HG03135 (cell line): ENCODE measurements around the gene NAV2.

ENCODE experiments used
- ATAC-seq: cut with Tn5 transposase; IDR thresholded peaks from one replicate; pipeline ENCODE4 v1.9.1; 2021; ENCODE audit warnings: mild to moderate bottlenecking, moderate library complexity; ENCODE audit not compliant: unreplicated experiment

The NAV2 gene

GRCh38 chr11:19803506-19803998 lies 90.9 kb downstream of the NAV2 start:
- no peak for ATAC-seq

- no peak for ATAC-seq
Measured at GRCh38 chr11:19805376-19805775, 92.7 kb downstream of the NAV2 start.

GRCh38 chr11:19805827-19806226 lies 93.2 kb downstream of the NAV2 start:
- ATAC-seq = no peak

- no peak for ATAC-seq
Measured at GRCh38 chr11:19806251-19806650, 93.6 kb downstream of the NAV2 start.

- no peak for ATAC-seq
Measured at GRCh38 chr11:19808076-19808911, 95.7 kb downstream of the NAV2 start.

- no peak for ATAC-seq
Measured at GRCh38 chr11:19810852-19811251, 98.2 kb downstream of the NAV2 start.

GRCh38 chr11:19811380-19811779 lies 98.7 kb downstream of the NAV2 start:
- no peak for ATAC-seq

- no peak for ATAC-seq
Measured at GRCh38 chr11:19812096-19812495, 99.5 kb downstream of the NAV2 start.

- ATAC-seq = no peak
Measured at GRCh38 chr11:19812710-19813109, 100.1 kb downstream of the NAV2 start.

- no peak for ATAC-seq
Measured at GRCh38 chr11:19813158-19813879, 100.7 kb downstream of the NAV2 start.

- ATAC-seq = no peak
Measured at GRCh38 chr11:19814421-19814820, 101.8 kb downstream of the NAV2 start.

- ATAC-seq = no peak
Measured at GRCh38 chr11:19816040-19816439, 103.4 kb downstream of the NAV2 start.

GRCh38 chr11:19816817-19817216 lies 104.2 kb downstream of the NAV2 start:
- no peak for ATAC-seq

GRCh38 chr11:19817265-19817851 lies 104.7 kb downstream of the NAV2 start:
- ATAC-seq = no peak

GRCh38 chr11:19817870-19818269 lies 105.2 kb downstream of the NAV2 start:
- ATAC-seq = no peak

- no peak for ATAC-seq
Measured at GRCh38 chr11:19818619-19819018, 106.0 kb downstream of the NAV2 start.

GRCh38 chr11:19819148-19819547 lies 106.5 kb downstream of the NAV2 start:
- ATAC-seq = no peak

- ATAC-seq = no peak
Measured at GRCh38 chr11:19820100-19820499, 107.5 kb downstream of the NAV2 start.

GRCh38 chr11:19821412-19821875 lies 108.8 kb downstream of the NAV2 start:
- ATAC-seq = no peak

- ATAC-seq = no peak
Measured at GRCh38 chr11:19821993-19822392, 109.4 kb downstream of the NAV2 start.

GRCh38 chr11:19822531-19822930 lies 109.9 kb downstream of the NAV2 start:
- no peak for ATAC-seq

- no peak for ATAC-seq
Measured at GRCh38 chr11:19826606-19827005, 114.0 kb downstream of the NAV2 start.
